Measurements from ENCODE around the gene TMEM43. TPM values are rescaled to one million over a fixed set of nuclear protein-coding genes. Genes with fewer than 3 reads are reported as not detected.

TMEM43 gene
- total RNA-seq, 1 experiment from 2014 or later: 32.4 TPM

DNA sequence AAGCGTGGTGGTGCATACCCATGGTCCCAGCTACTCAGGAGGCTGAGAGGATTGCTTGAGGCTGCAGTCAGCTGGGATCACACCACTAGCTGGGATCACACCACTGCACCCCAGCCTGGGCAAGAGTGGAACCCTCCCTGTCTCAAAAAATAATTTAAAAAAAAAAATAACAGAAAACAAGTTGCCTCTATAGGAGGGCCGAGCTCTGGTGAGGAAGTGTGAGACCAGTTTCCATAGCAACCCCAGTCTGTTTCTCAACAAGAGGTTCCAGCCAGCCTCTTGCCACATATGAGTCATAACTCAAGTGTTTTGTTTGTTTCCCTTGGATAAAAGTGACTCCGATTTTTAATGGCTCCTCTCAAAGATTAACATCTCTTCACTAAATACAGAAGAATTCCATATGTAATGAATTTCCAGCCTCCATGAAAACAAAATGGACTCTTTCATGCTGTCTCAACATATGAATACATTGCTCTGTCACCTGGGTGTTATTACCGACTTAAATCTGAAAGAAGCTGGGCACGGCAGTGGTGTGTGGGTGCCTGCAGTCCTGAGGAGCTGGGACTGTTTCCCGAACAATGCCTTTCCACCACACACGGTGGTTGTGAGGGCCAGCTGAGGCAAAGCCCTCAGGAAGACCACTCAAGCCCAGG, 19.7 kb downstream of the TMEM43 start:
- peak overlapping the region; percentile 53 for H3K9ac ChIP-seq (ENCODE audit: low read length)
- H3K9me2 ChIP-seq (ENCODE audit: insufficient read depth): no peaks in the 10 kb centered on the region
- no peaks in the 10 kb centered on the region for H3K27me3 ChIP-seq (ENCODE audit: insufficient read depth, low read length)
- H3K79me2 ChIP-seq (ENCODE audit: insufficient read depth, low read length): no peaks in the 10 kb centered on the region
- intact Hi-C loops (cut with micrococcal nuclease): no loop called here
- H3K4me2 ChIP-seq (ENCODE audit: low read length): peak overlapping the region; percentile 55
- H3K9me3 ChIP-seq (ENCODE audit: control insufficient read depth in 1 of 2, insufficient read depth in 1 of 2, low read depth in 1 of 2, low read length in 2 of 2): no peaks in the 10 kb centered on the region
- no peak overlapping the region for H2AFZ ChIP-seq (ENCODE audit: low read depth, low read length, poor library complexity, severe bottlenecking)
- H3K4me3 ChIP-seq (replicated peaks in 1 of 2; ENCODE audit: low read depth in 1 of 2, low read length in 2 of 2): 0 out of 4 replicates have a peak overlapping the region, but pooled peaks of 1 of the 2 experiments have one; percentile 24
- RAD21 ChIA-PET (ENCODE audit: low non-redundant PET in 1 of 2, low total read pairs in 2 of 2, uncharacterized antibody in 2 of 2, unreplicated experiment in 2 of 2): no interaction called here
- DNase-seq (ENCODE audit: low read depth, low spot score): peak; percentile 91
- POLR2A ChIA-PET: interaction anchor here (1.3 to 1.8 kb wide), 2 partner anchors 19 to 34 kb away, joined by 5 to 8 read pairs; partner anchors contain the start of genes CHCHD4, LSM3, TMEM43 and XPC
- TF ChIP-seq EZH2phosphoT487 (IDR thresholded peaks at IDR 0.05; ENCODE audit: borderline replicate concordance): no peak
- peak; percentile 78 for TF ChIP-seq JUND (IDR thresholded peaks at IDR 0.05)
- TF ChIP-seq TCF7L2 (IDR thresholded peaks at IDR 0.05; ENCODE audit: borderline replicate concordance, extremely low read depth, insufficient read depth, insufficient read length): peak; percentile 69
- TF ChIP-seq SP1 (IDR thresholded peaks at IDR 0.05; ENCODE audit: low read depth): peak; percentile 36; the same call in 1 of the 2 replicates
- TF ChIP-seq, protein P1, sequence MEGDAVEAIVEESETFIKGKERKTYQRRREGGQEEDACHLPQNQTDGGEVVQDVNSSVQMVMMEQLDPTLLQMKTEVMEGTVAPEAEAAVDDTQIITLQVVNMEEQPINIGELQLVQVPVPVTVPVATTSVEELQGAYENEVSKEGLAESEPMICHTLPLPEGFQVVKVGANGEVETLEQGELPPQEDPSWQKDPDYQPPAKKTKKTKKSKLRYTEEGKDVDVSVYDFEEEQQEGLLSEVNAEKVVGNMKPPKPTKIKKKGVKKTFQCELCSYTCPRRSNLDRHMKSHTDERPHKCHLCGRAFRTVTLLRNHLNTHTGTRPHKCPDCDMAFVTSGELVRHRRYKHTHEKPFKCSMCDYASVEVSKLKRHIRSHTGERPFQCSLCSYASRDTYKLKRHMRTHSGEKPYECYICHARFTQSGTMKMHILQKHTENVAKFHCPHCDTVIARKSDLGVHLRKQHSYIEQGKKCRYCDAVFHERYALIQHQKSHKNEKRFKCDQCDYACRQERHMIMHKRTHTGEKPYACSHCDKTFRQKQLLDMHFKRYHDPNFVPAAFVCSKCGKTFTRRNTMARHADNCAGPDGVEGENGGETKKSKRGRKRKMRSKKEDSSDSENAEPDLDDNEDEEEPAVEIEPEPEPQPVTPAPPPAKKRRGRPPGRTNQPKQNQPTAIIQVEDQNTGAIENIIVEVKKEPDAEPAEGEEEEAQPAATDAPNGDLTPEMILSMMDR (IDR thresholded peaks at IDR 0.05 in 2 of 3, conservative IDR thresholded peaks at IDR 0.05 in 1 of 3; ENCODE audit: borderline replicate concordance in 1 of 3, insufficient read depth in 1 of 3, low read depth in 2 of 3, low read length in 2 of 3): no peak
- no peak for TF ChIP-seq CBX3 (IDR thresholded peaks at IDR 0.05; ENCODE audit: low read depth)
- TF ChIP-seq FOSL1 (IDR thresholded peaks at IDR 0.05; ENCODE audit: low read depth): peak; percentile 76
- no peak for TF ChIP-seq EGR1 (IDR thresholded peaks at IDR 0.05; ENCODE audit: low read depth)
- TF ChIP-seq RAD21 (IDR thresholded peaks at IDR 0.05; ENCODE audit: low read depth): 0 out of 2 replicates have a peak, but pooled peaks have one; percentile 8
- peak; percentile 81 for TF ChIP-seq CEBPB (IDR thresholded peaks at IDR 0.05; ENCODE audit: low read depth)
- no peak for TF ChIP-seq POLR2A (IDR thresholded peaks at IDR 0.05; ENCODE audit: borderline replicate concordance, extremely low read depth, insufficient read depth, insufficient read length)
- H3K4me1 ChIP-seq (ENCODE audit: control insufficient read depth in 1 of 2, insufficient read depth in 2 of 2, low read length in 2 of 2): peaks cover 25 to 30% of the 10 kb centered on the region in 2 experiments
- peaks cover 0 to 4% of the 10 kb centered on the region in 2 experiments; a peak in 1 of 4 replicates for H3K36me3 ChIP-seq (ENCODE audit: control insufficient read depth in 1 of 2, insufficient read depth in 2 of 2, low read length in 2 of 2)
- BruUV-seq (replicated peaks): no TSS peak
- CTCF ChIA-PET: interaction anchor here (0.6 to 2.0 kb wide), 3 partner anchors 20 to 248 kb away, joined by 3 to 7 read pairs (median 3); partner anchors contain the start of genes CHCHD4 and TMEM43
- peak; percentile 76 for ATAC-seq
- peak overlapping the region; percentile 61 for H3K27ac ChIP-seq (ENCODE audit: low read depth, low read length)
- H4K20me1 ChIP-seq (ENCODE audit: insufficient read depth): peaks cover 6% of the 10 kb centered on the region; the same call in 1 of the 2 replicates
